GM12875 (cell line): ENCODE data around the gene RBM34.

Source experiments
- H3K4me3 ChIP-seq: one replicate; pipeline ENCODE4 v1.5.1; 2011; ENCODE audit warnings: low read depth, low read length, control low read depth
- CTCF ChIP-seq: IDR thresholded peaks from 2 replicates; pipeline ENCODE4 v1.5.1; 2011; ENCODE audit warnings: low read depth, mild to moderate bottlenecking, control low read depth, inconsistent platforms, low read length, moderate library complexity, borderline replicate concordance; ENCODE audit not compliant: insufficient read depth

RBM34 gene

GRCh38 chr1:235106457-235106856 lies 54.6 kb downstream of the RBM34 start:
- no peak overlapping the region for H3K4me3 ChIP-seq
- TF ChIP-seq CTCF: no peak

- H3K4me3 ChIP-seq: peak overlapping the region; percentile 22
- TF ChIP-seq CTCF: no peak
These were observed 55.7 kb downstream of the RBM34 start for GRCh38 chr1:235105051-235106043.

- TF ChIP-seq CTCF: no peak
These were observed 58.0 kb downstream of the RBM34 start for GRCh38 chr1:235102993-235103411.

GRCh38 chr1:235102259-235102582 lies 58.8 kb downstream of the RBM34 start:
- no peak for TF ChIP-seq CTCF
- H3K4me3 ChIP-seq: no peak overlapping the region

More at GRCh38 chr1:235102993-235103411, 58.0 kb downstream of the RBM34 start:
- no peak overlapping the region for H3K4me3 ChIP-seq

GRCh38 chr1:235101558-235102258 lies 59.3 kb downstream of the RBM34 start:
- no peak overlapping the region for H3K4me3 ChIP-seq
- TF ChIP-seq CTCF: no peak

- H3K4me3 ChIP-seq: no peak overlapping the region
- no peak for TF ChIP-seq CTCF
These were observed 60.8 kb downstream of the RBM34 start for GRCh38 chr1:235100194-235100772.
